ENCODE data around the gene DYNLT1. TPM values are rescaled to one million over a fixed set of nuclear protein-coding genes. Genes with fewer than 3 reads are reported as not detected.
A peak's percentile ranks its signal among the peaks of the same experiment; 100 is the strongest.

Gene DYNLT1
- total and polyA plus RNA-seq, 2 of the 4 experiments (the other 2 are of a cell fraction): 235 to 349 TPM

DNA sequence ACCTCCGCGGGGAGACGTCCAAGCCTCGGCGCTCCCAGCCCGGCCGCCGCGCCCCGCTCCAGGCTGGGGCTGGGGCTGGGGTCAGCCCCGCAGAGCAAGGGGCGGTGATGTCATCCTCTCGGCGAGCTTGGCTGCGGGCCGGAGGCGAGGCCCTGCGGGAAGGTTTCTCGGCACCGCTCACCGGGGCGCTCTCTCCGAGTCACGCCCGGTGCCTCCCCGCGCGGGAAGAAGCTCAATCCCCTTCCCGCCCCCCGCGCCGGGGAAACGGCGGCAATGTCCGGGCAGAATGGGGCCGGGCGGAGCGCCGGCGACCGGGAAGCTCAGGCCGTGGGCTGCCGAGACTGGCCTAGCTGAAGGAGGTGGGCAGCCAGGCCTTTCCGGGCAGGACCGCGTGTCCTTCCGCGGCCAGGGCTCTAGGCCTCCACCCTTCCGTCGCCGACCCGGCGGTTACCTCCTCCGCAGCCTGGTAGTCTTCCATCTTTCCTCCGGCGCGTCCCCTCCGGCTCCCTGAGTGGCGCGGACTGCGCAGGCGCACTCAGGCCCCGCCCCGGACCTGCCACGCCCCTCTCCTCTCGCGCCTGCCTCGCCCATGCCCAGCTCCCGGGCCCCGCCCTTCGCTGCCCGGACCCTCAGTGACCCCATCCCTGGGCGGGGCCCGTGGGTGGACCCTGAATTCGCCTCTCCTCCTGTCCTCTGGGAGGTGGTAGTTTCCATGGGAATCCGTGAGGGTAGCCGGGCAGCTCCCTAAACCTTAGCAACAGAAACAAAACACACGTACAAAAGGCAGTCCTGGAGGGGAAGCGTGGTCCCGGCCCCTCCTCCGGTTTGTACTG lies at the start of gene DYNLT1 (continued):
- peak; percentile 93 for TF ChIP-seq CHD1 (IDR thresholded peaks at IDR 0.05; ENCODE audit: low read depth, low read length)
- no peak for TF ChIP-seq MAFK (IDR thresholded peaks at IDR 0.05; ENCODE audit: low read depth, low read length)
- TF ChIP-seq, protein P1, sequence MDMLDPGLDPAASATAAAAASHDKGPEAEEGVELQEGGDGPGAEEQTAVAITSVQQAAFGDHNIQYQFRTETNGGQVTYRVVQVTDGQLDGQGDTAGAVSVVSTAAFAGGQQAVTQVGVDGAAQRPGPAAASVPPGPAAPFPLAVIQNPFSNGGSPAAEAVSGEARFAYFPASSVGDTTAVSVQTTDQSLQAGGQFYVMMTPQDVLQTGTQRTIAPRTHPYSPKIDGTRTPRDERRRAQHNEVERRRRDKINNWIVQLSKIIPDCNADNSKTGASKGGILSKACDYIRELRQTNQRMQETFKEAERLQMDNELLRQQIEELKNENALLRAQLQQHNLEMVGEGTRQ (IDR thresholded peaks at IDR 0.05; ENCODE audit: low read depth, low read length): no peak
- no peak for TF ChIP-seq NFE2L2 (IDR thresholded peaks at IDR 0.05; ENCODE audit: low read depth, low read length)

DNA sequence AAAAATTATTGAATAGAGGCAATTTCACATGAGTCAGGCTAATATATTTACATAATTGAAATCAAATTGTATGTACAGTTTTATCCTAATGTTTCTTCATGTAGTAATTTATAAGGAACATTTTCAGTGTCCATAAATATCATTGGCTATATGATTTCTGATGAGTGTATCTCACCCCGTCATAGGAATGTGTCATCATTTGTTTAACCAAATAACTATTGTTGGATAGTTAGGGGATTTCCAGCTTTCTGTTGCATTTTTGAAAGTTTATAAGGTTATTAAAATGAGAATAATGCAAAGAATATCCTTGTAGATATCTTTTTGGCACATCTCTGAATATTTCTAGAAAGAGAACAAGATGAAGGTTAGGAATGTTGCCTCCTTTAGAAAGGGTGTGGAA lies 44.3 kb upstream of the DYNLT1 start:
- H3K14ac ChIP-seq (replicated peaks; ENCODE audit: low read depth, low read length): no peak overlapping the region
- no peak overlapping the region for H4K91ac ChIP-seq (ENCODE audit: insufficient read depth, low read depth, low read length)
- H3K4me3 ChIP-seq (ENCODE audit: insufficient read depth, low read depth, low read length): no peak overlapping the region
- no peak overlapping the region for H2BK5ac ChIP-seq (ENCODE audit: low read depth, low read length, poor library complexity, severe bottlenecking)
- no peak overlapping the region for H3K4ac ChIP-seq (ENCODE audit: low read depth, low read length)
- H2AK9ac ChIP-seq (replicated peaks; ENCODE audit: low read depth, low read length, poor library complexity): no peak overlapping the region
- H3K27me3 ChIP-seq (ENCODE audit: control insufficient read depth, insufficient read depth, low read length): no peaks in the 10 kb centered on the region
- WGBS, 2 experiments (ENCODE audit: extremely low coverage in 2 of 2, insufficient read length in 1 of 2): no CpG with 5 or more reads among the region's 1 CpG
- in situ Hi-C loops (cut with MboI; ENCODE audit: low sequenced_read_pairs): no loop called here
- H2AFZ ChIP-seq (replicated peaks; ENCODE audit: low read length, poor library complexity): no peak overlapping the region
- H2AK5ac ChIP-seq (ENCODE audit: low read depth, low read length): no peak overlapping the region
- H3K9me1 ChIP-seq (ENCODE audit: insufficient read depth, low read length): no peaks in the 10 kb centered on the region
- TF ChIP-seq RAD21 (IDR thresholded peaks at IDR 0.05; ENCODE audit: low read length) (no peak), CEBPB (IDR thresholded peaks at IDR 0.05; ENCODE audit: low read depth, low read length) (no peak)
- TF ChIP-seq, protein P1 (IDR thresholded peaks at IDR 0.05; ENCODE audit: low read depth, low read length): no peak
- ATAC-seq (ENCODE audit: low read depth): no peak
- no peak overlapping the region for H4K5ac ChIP-seq (ENCODE audit: low read depth, low read length)
- ChIA-PET POLR2A (ENCODE audit: unreplicated experiment) (no interaction called here), CTCF (interaction anchor here (1.2 kb wide), 1 partner anchor 45 kb away, joined by 3 read pairs; the partner anchor contains the start of gene DYNLT1)
- dilution Hi-C loops (cut with HindIII; ENCODE audit: low sequenced_read_pairs, unreplicated experiment): no loop called here
- H3K23ac ChIP-seq (ENCODE audit: low read depth, low read length): no peak overlapping the region
- peaks cover 2% of the 10 kb centered on the region; the same call in 1 of the 2 replicates for H3K4me1 ChIP-seq (ENCODE audit: control insufficient read depth, insufficient read depth, low read length)
- BruUV-seq (replicated peaks): no TSS peak
- H3K27ac ChIP-seq (ENCODE audit: insufficient read depth, low read length): no peak overlapping the region
- H3K79me1 ChIP-seq (ENCODE audit: low read depth in 1 of 2, low read length in 2 of 2): no peaks in the 10 kb centered on the region
- H3K9ac ChIP-seq (ENCODE audit: low read depth, low read length): no peak overlapping the region
- H2BK15ac ChIP-seq (ENCODE audit: low read depth, low read length): no peak overlapping the region
- H2BK120ac ChIP-seq (ENCODE audit: low read depth, low read length): no peak overlapping the region
- intact Hi-C loops (cut with micrococcal nuclease): no loop called here
- DNase-seq: peak; percentile 67
- H3K56ac ChIP-seq (ENCODE audit: extremely low read depth, insufficient read depth, low read length): no peak overlapping the region
- H2BK20ac ChIP-seq (ENCODE audit: low read depth, low read length): no peak overlapping the region
- H4K8ac ChIP-seq (ENCODE audit: low read depth in 2 of 2, low read length in 2 of 2): no peak overlapping the region
- no peak overlapping the region for H3K18ac ChIP-seq (ENCODE audit: low read depth, low read length)
- H3K4me2 ChIP-seq (ENCODE audit: low read depth, low read length): no peak overlapping the region
- H3K9me3 ChIP-seq (ENCODE audit: control insufficient read depth, insufficient read depth, low read length): no peaks in the 10 kb centered on the region
- H4K20me1 ChIP-seq (ENCODE audit: insufficient read depth, low read length): no peaks in the 10 kb centered on the region
- H3K36me3 ChIP-seq (ENCODE audit: control insufficient read depth, insufficient read depth, low read length): no peaks in the 10 kb centered on the region

Data from IMR-90 (cell line).